GM19324 (cell line): Measurements from ENCODE around the gene PUDP.

Experiments
- ATAC-seq: cut with Tn5 transposase; IDR thresholded peaks from one replicate; pipeline ENCODE4 v1.9.1; 2021; ENCODE audit warnings: mild to moderate bottlenecking, moderate library complexity; ENCODE audit not compliant: unreplicated experiment, low FRiP score

PUDP gene

GRCh38 chrX:7147413-7147977 is 458 bp downstream of the PUDP start, which contains the start of gene STS:
TSS of gene STS (plus strand) at chrX:7147712. CDS start at chrX:7253200, 105,488 bp downstream.
- ATAC-seq = peak; percentile 62

GRCh38 chrX:7146703-7147412 is 1.1 kb downstream of the PUDP start:
- ATAC-seq = peak; percentile 6

- ATAC-seq = no peak
Observed at GRCh38 chrX:7146020-7146702, 1.8 kb downstream of the PUDP start.

GRCh38 chrX:7145454-7145853 is 2.5 kb downstream of the PUDP start:
- ATAC-seq = no peak

GRCh38 chrX:7143941-7144525 is 3.9 kb downstream of the PUDP start:
- no peak for ATAC-seq

GRCh38 chrX:7143076-7143475 is 4.9 kb downstream of the PUDP start:
- no peak for ATAC-seq

- ATAC-seq = no peak
Observed at GRCh38 chrX:7139202-7140081, 8.5 kb downstream of the PUDP start.

- ATAC-seq = no peak
Observed at GRCh38 chrX:7134981-7135380, 13.0 kb downstream of the PUDP start.

GRCh38 chrX:7133050-7133440 is 14.9 kb downstream of the PUDP start:
- ATAC-seq = peak; percentile 5

- peak; percentile 65 for ATAC-seq
Observed at GRCh38 chrX:7132335-7133049, 15.5 kb downstream of the PUDP start.

GRCh38 chrX:7131621-7132020 is 16.3 kb downstream of the PUDP start:
- ATAC-seq = no peak

- no peak for ATAC-seq
Observed at GRCh38 chrX:7127056-7127455, 20.9 kb downstream of the PUDP start.

- no peak for ATAC-seq
Observed at GRCh38 chrX:7120878-7121219, 27.1 kb downstream of the PUDP start.

- peak; percentile 32 for ATAC-seq
Observed at GRCh38 chrX:7119950-7120877, 27.7 kb downstream of the PUDP start.

- ATAC-seq = peak; percentile 32
Observed at GRCh38 chrX:7117587-7117986, 30.4 kb downstream of the PUDP start.

- no peak for ATAC-seq
Observed at GRCh38 chrX:7116081-7116480, 31.9 kb downstream of the PUDP start.

- peak; percentile 58 for ATAC-seq
Observed at GRCh38 chrX:7115557-7115956, 32.4 kb downstream of the PUDP start.

GRCh38 chrX:7112071-7112470 is 35.9 kb downstream of the PUDP start:
- ATAC-seq = no peak

GRCh38 chrX:7111518-7111917 is 36.4 kb downstream of the PUDP start:
- no peak for ATAC-seq
